Measurements from ENCODE around the gene SLC7A11.
"Not testable (repeated sequence)": the region's sequence is repeated elsewhere in the genome, so short reads cannot be mapped to it uniquely, and the experiment has no call there.

Gene SLC7A11

GRCh38 chr4:138256608-138257007 lies 14.5 kb upstream of the SLC7A11 start:
- no peak overlapping the region for H3K4me3 ChIP-seq (ENCODE audit: low read length)
- no peak for TF ChIP-seq ZNF274 (IDR thresholded peaks at IDR 0.05; ENCODE audit: low read depth, low read length)

- no peak for TF ChIP-seq ZNF274 (IDR thresholded peaks at IDR 0.05; ENCODE audit: low read depth, low read length)
These were observed 13.9 kb upstream of the SLC7A11 start for GRCh38 chr4:138255917-138256597.

GRCh38 chr4:138252551-138252950 lies 10.4 kb upstream of the SLC7A11 start:
- TF ChIP-seq ZNF274 (IDR thresholded peaks at IDR 0.05; ENCODE audit: low read depth, low read length): no peak
- H3K4me3 ChIP-seq (ENCODE audit: low read length): no peak overlapping the region

More at GRCh38 chr4:138255917-138256597, 13.9 kb upstream of the SLC7A11 start:
- no peak overlapping the region for H3K4me3 ChIP-seq (ENCODE audit: low read length)

GRCh38 chr4:138251938-138252337 lies 9.8 kb upstream of the SLC7A11 start:
- no peak overlapping the region for H3K4me3 ChIP-seq (ENCODE audit: low read length)
- TF ChIP-seq ZNF274 (IDR thresholded peaks at IDR 0.05; ENCODE audit: low read depth, low read length): no peak

GRCh38 chr4:138249132-138249531 lies 7.0 kb upstream of the SLC7A11 start:
- no peak for TF ChIP-seq ZNF274 (IDR thresholded peaks at IDR 0.05; ENCODE audit: low read depth, low read length)
- no peak overlapping the region for H3K4me3 ChIP-seq (ENCODE audit: low read length)

- TF ChIP-seq ZNF274 (IDR thresholded peaks at IDR 0.05; ENCODE audit: low read depth, low read length): no peak
- no peak overlapping the region for H3K4me3 ChIP-seq (ENCODE audit: low read length)
These were observed 5.9 kb upstream of the SLC7A11 start for GRCh38 chr4:138248058-138248457.

- TF ChIP-seq ZNF274 (IDR thresholded peaks at IDR 0.05; ENCODE audit: low read depth, low read length): no peak
- no peak overlapping the region for H3K4me3 ChIP-seq (ENCODE audit: low read length)
These were observed 5.5 kb upstream of the SLC7A11 start for GRCh38 chr4:138247643-138248042.

- no peak overlapping the region for H3K4me3 ChIP-seq (ENCODE audit: low read length)
- no peak for TF ChIP-seq ZNF274 (IDR thresholded peaks at IDR 0.05; ENCODE audit: low read depth, low read length)
These were observed 1.2 kb upstream of the SLC7A11 start for GRCh38 chr4:138243369-138243768.

- peak overlapping the region; percentile 86; the same call in 1 of the 2 replicates for H3K4me3 ChIP-seq (ENCODE audit: low read length)
- TF ChIP-seq ZNF274 (IDR thresholded peaks at IDR 0.05; ENCODE audit: low read depth, low read length): no peak
These were observed 646 bp upstream of the SLC7A11 start for GRCh38 chr4:138242834-138243156.

GRCh38 chr4:138241281-138242075 lies 671 bp downstream of the SLC7A11 start:
- peak overlapping the region; percentile 86 for H3K4me3 ChIP-seq (ENCODE audit: low read length)
- TF ChIP-seq ZNF274 (IDR thresholded peaks at IDR 0.05; ENCODE audit: low read depth, low read length): no peak

- no peak for TF ChIP-seq ZNF274 (IDR thresholded peaks at IDR 0.05; ENCODE audit: low read depth, low read length)
- H3K4me3 ChIP-seq (ENCODE audit: low read length): peak overlapping the region; percentile 31; the same call in 1 of the 2 replicates
These were observed 2.7 kb downstream of the SLC7A11 start for GRCh38 chr4:138239491-138239890.

GRCh38 chr4:138238521-138239292 lies 3.4 kb downstream of the SLC7A11 start:
- no peak overlapping the region; the same call in 1 of the 2 replicates for H3K4me3 ChIP-seq (ENCODE audit: low read length)
- no peak for TF ChIP-seq ZNF274 (IDR thresholded peaks at IDR 0.05; ENCODE audit: low read depth, low read length)

- H3K4me3 ChIP-seq (ENCODE audit: low read length): not testable (repeated sequence)
These were observed 5.0 kb downstream of the SLC7A11 start for GRCh38 chr4:138237132-138237531.

- no peak overlapping the region for H3K4me3 ChIP-seq (ENCODE audit: low read length)
These were observed 6.1 kb downstream of the SLC7A11 start for GRCh38 chr4:138236037-138236436.

More at GRCh38 chr4:138236037-138236436, 6.1 kb downstream of the SLC7A11 start:
- no peak for TF ChIP-seq ZNF274 (IDR thresholded peaks at IDR 0.05; ENCODE audit: low read depth, low read length)

All from GM08714 (cell line).